CD4-positive, alpha-beta T cell treated with Interleukin-6 for 4 hours (primary cell): ENCODE measurements around the gene PFN2.
"Not testable (repeated sequence)": the region's sequence is repeated elsewhere in the genome, so short reads cannot be mapped to it uniquely, and the experiment has no call there.

Experiments
- DNase-seq: peaks from one replicate; pipeline ENCODE4 v3.0.0-alpha.2; 2020; ENCODE audit warnings: mixed read lengths

The PFN2 gene

GRCh38 chr3:149967086-149967685, 3.5 kb downstream of the PFN2 start:
- no peak for DNase-seq

- DNase-seq = no peak
Observed at GRCh38 chr3:149965278-149965677, 5.4 kb downstream of the PFN2 start.

- DNase-seq = no peak
Observed at GRCh38 chr3:149964291-149964690, 6.4 kb downstream of the PFN2 start.

- DNase-seq = no peak
Observed at GRCh38 chr3:149963485-149963884, 7.2 kb downstream of the PFN2 start.

DNA sequence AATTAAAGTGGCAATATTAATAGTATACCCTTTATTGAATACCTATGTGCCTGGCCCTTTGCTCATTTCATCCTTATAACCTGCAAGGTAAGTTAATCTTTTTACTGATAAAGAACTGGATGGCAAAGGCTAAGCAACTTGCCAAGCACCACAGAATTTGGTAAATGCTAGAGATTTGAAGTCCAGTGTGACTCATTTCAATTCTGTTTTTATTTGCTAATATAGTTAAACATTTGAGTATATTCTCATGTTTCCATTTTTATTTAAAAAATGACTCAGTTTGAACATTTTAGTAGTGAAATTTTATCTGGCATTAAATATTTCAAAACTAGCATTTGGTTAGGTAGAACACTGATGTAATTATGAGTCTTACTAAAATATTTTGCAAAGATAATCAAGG, 11.3 kb downstream of the PFN2 start:
- no peak for DNase-seq

DNA sequence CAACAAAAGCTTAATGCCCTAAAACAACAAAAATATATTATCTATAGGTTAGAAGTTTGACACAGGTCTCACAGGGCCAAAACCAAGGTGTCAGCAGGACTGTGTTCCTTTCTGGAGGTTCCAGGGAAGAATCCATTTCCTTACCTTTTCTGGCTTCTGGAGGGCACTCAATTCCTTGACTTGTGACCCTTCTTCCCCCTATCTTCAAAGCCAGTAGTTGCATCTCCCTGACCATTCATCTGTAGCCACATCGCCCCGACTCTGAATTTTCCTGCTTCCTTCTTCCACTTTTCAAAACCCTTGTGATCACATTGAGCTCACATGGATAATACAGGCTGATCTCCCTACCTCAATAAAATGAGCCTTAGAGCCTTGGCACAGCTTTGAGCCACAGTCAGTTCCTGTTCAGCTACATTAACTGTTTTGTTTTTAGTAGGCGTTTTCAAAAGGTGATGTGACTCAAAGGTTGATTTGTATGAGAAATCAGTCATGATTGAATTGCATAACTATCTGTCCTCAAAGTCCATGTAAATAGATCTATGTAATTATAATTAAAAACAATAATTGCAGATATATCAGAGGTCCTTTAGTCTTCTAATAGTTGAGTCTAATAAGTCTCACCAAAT, 12.4 kb downstream of the PFN2 start:
- DNase-seq = no peak

GRCh38 chr3:149957361-149958125, 13.2 kb downstream of the PFN2 start:
- no peak for DNase-seq

DNA sequence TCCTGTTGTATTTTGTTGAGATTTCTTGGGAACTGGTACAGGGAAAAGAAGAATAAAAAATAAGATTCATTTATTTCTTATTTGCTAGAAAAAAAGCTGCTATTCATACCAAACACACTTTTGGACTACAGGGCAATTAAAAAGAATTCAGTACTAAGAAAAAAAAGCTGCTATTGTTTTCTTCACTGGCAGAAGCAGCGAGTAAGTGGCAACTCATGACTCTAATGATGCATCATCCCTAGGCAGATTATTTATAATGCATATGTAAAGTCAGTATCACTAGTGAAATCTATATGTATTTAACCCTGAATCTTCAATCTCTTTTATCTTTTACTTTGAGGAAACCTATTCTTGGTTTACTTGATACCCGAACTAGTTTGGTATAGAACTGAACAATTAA, 15.2 kb downstream of the PFN2 start:
- DNase-seq = no peak

GRCh38 chr3:149954812-149955211, 15.9 kb downstream of the PFN2 start:
- no peak for DNase-seq

DNA sequence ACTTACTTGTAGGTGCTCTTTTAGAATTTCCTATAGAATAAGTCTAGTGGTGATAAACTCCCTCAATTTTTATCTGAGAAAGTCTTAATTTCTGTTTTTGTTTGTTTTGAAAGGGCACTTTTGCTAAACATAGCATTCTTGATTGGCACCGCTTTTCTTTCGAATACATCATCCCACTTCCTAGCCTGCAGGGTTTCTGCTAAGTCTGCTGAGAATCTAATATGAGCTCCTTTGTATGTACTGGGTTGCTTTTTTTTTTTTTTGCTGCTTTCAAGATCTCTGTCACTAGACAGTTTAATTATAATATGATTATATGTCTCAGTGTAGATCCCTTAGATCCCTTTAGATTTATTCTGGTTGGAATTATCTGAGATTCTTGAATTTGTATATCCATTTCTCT, 21.5 kb downstream of the PFN2 start:
- no peak for DNase-seq

GRCh38 chr3:149947231-149947630, 23.5 kb downstream of the PFN2 start:
- DNase-seq = no peak

DNA sequence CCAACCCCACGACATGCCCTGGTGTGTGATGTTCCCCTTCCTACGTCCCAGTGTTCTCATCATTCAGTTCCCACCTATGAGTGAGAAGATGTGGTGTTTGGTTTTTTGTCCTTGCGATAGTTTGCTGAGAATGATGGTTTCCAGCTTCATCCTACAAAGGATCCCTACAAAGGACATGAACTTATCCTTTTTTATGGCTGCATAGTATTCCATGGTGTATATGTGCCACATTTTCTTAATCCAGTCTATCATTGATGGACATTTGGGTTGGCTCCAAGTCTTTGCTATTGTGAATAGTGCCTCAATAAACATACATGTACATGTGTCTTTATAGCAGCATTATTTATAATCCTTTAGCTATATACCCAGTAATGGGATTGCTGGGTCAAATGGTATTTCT, 26.7 kb downstream of the PFN2 start:
- not testable (repeated sequence) for DNase-seq

GRCh38 chr3:149942409-149942808, 28.3 kb downstream of the PFN2 start:
- DNase-seq = no peak

DNA sequence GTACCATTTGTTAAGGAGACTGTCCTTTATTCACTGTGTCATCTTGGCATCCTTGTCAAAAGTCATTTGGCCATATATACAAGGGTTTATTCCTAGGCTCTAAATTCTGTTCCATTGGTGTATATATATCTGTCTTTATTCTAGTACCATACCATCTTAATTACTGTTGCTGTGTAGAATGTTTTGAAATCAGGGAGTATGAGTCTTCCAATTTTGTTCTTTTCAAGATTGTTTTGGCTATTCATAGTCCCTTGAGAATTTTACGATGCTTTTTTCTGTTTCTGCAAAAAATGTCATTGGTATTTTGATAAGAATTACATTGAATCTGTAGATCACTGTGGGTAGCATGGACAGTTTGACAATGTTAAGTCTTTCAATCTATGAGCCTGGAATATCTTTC, 28.7 kb downstream of the PFN2 start:
- DNase-seq = no peak

- DNase-seq = no peak
Observed at GRCh38 chr3:149941186-149941585, 29.5 kb downstream of the PFN2 start.

GRCh38 chr3:149938392-149939055, 32.2 kb downstream of the PFN2 start:
- not testable (repeated sequence) for DNase-seq

GRCh38 chr3:149936812-149937230, 33.9 kb downstream of the PFN2 start:
- DNase-seq = peak; percentile 49

DNA sequence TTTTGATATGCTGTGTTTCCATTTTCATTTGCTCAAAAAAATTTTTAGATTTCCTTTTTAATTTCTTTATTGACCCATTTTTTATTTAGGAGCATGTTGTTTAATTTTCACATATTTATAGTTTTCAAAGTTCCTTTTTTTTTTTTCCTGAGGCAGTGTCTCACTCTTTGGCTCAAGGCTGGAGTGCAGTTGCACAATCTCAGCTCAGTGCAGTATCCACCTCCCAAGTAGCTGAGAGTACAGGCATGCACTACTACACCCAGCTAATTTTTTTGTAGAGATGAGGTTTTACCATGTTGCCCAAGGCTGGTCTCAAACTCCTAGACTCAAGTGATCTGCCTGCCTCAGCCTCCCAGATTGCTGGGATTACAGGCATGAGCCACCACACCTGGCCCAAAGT, 36.2 kb downstream of the PFN2 start:
- DNase-seq = no peak

- DNase-seq = no peak
Observed at GRCh38 chr3:149933858-149934257, 36.8 kb downstream of the PFN2 start.

DNA sequence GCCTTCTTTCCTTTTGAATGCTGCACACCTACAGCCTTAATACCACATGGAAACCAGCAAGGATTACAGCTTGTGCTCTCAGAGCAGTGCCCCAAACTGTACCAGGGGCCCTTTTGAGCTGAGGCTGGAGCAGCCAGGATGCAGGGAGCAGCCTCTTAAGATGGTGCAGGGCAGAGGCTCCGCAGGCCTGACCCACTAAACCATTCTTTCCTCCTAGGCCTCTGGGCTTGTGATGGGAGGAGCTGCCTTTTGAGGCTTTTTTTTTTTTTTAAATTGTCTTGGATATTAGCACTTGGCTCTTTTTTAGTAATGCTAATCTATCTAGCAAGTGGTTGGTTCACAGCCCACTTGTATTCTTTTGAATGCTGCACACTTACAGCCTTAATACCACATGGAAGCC, 37.7 kb downstream of the PFN2 start:
- no peak for DNase-seq

DNA sequence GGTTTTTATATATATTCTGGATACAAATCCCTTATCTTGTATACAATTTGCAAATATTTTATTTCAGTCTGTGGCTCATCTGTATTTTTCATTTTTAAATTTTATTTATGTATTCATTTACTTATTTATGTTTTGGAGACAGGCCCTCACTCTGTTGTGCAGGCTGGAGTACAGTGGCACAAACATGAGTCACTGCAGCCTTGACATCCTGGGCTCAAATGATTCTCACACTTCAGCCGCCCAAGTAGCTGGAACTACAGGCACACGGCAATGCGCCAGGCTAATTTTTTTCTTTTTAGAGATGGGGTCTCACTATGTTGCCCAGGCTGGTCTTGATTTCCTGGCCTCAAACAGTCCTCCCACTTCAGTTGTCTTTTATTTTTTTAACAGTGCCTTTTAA, 50.6 kb downstream of the PFN2 start:
- DNase-seq = no peak

- no peak for DNase-seq
Observed at GRCh38 chr3:149919509-149919908, 51.2 kb downstream of the PFN2 start.

GRCh38 chr3:149917124-149917667, 53.5 kb downstream of the PFN2 start:
- no peak for DNase-seq
